Esophagus muscularis mucosa (tissue), 4 donors: ENCODE measurements around the gene TMEM158. TPM values are rescaled to one million over a fixed set of nuclear protein-coding genes. Genes with fewer than 3 reads are reported as not detected.

ENCODE experiments used
- DNase-seq: peaks from one replicate; pipeline ENCODE4 v3.0.0-alpha.2; 2017; ENCODE audit errors: extremely low spot score
- H3K27ac ChIP-seq, 4 donors: fragments of 200-600 bp; sonication (generic); replicated peaks in 1 of 4; 1 replicate in 3 of 4; 2 replicates in 1 of 4; pipeline ENCODE4 v1.5.1; 2016 to 2019; ENCODE audit warnings: mild to moderate bottlenecking in 1 of 4
- H3K27me3 ChIP-seq, 4 donors: fragments of 200-600 bp; sonication (generic); one replicate each; pipeline versions ENCODE4 v1.5.1 to v1.6.0; 2016 to 2019
- H3K36me3 ChIP-seq, 4 donors: fragments of 200-600 bp; sonication (generic); one replicate each; pipeline ENCODE4 v1.5.1; 2016 to 2019
- H3K4me1 ChIP-seq, 4 donors: fragments of 200-600 bp; sonication (generic); one replicate each; pipeline ENCODE4 v1.5.1; 2016 to 2019
- H3K4me3 ChIP-seq, 4 donors: fragments of 200-600 bp; sonication (generic); 1 replicate in 2 of 4; 2 replicates in 2 of 4; pipeline ENCODE4 v1.5.1; 2016 to 2019; ENCODE audit warnings: mild to moderate bottlenecking in 4 of 4, moderate library complexity in 1 of 4
- H3K9me3 ChIP-seq, 4 donors: fragments of 200-600 bp; sonication (generic); 1 replicate in 3 of 4; 2 replicates in 1 of 4; pipeline ENCODE4 v1.5.1; 2016 to 2019
- EP300 ChIP-seq: sonication (generic); formaldehyde crosslinking; IDR thresholded peaks from one replicate; pipeline ENCODE4 v1.6.1; 2017; ENCODE audit warnings: antibody characterized with exemption
- POLR2A ChIP-seq: fragments of 450-650 bp; IDR thresholded peaks from one replicate; pipeline ENCODE4 v1.6.1; 2017; ENCODE audit warnings: antibody characterized with exemption, moderate library complexity, mild to moderate bottlenecking, low read depth
- POLR2AphosphoS5 ChIP-seq, 2 donors: sonication (generic); formaldehyde crosslinking; IDR thresholded peaks; one replicate each; pipeline ENCODE4 v1.6.1; 2017; ENCODE audit warnings: antibody characterized with exemption in 2 of 2
- WGBS: methylation state at CpG from one replicate; pipeline ENCODE4 v1.1.5; 2018; 5-methylcytosine and 5-hydroxymethylcytosine counted together
- intact Hi-C: fragments of 100-400 bp; cut with DNase I; formaldehyde crosslinking; loops from one replicate; pipeline ENCODE4 v1.15.1; 2023
- total RNA-seq, 4 donors: library from RNA; depleted of rRNA; stranded (reverse); fragments of >200 nt; gene quantifications; one replicate each; pipeline versions ENCODE4 v1.1.0 to v1.2.1, GENCODE V29; 2016
- TF ChIP-seq, protein P1 (sequence below), 3 experiments: fragments of 200-600 bp in 2 of 3; fragments of 450-650 bp in 1 of 3; sonication (generic) in 2 of 3; IDR thresholded peaks; one replicate each; pipeline ENCODE4 v1.5.1; 2017 to 2019; ENCODE audit warnings: antibody characterized with exemption in 3 of 3, mild to moderate bottlenecking in 2 of 3, moderate library complexity in 1 of 3

The TMEM158 gene
- total RNA-seq, 4 donors from 2014 or later: 1.2 to 6.4 (median 2.3) TPM

DNA sequence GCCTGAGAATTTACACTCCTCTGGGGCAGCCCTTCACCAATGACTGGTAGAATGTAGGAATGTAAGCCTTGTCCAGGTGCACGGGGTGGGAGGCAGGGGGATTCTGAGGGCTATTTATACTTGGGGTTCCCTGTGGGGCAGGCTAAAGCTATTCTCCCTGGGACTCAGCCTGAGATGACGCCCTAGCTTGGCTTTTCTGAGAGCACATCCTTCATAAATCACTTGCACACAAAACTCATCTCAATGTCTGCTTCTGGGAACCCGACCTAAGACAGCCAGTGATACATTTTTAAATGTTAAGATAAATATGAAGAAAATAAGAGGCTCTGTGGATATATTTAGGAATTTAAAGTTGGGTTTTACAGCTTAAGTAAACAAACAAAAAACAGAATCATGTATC, 16.6 kb downstream of the TMEM158 start:
- 57% methylated on average over 3 of the region's 3 CpGs for WGBS
- Histone ChIP-seq H3K27ac (peak overlapping the region in 1 of 4 donors; percentile 54), H3K9me3 (no peaks in the 10 kb centered on the region), H3K4me1 (peaks cover 0 to 34% (median 31%) of the 10 kb centered on the region in 4 donors), H3K27me3 (no peaks in the 10 kb centered on the region), H3K36me3 (no peaks in the 10 kb centered on the region), H3K4me3 (no peak overlapping the region)
- no peak for DNase-seq
- TF ChIP-seq POLR2AphosphoS5 (IDR thresholded peaks at IDR 0.05): no peak
- TF ChIP-seq POLR2A: no peak
- TF ChIP-seq, protein P1, sequence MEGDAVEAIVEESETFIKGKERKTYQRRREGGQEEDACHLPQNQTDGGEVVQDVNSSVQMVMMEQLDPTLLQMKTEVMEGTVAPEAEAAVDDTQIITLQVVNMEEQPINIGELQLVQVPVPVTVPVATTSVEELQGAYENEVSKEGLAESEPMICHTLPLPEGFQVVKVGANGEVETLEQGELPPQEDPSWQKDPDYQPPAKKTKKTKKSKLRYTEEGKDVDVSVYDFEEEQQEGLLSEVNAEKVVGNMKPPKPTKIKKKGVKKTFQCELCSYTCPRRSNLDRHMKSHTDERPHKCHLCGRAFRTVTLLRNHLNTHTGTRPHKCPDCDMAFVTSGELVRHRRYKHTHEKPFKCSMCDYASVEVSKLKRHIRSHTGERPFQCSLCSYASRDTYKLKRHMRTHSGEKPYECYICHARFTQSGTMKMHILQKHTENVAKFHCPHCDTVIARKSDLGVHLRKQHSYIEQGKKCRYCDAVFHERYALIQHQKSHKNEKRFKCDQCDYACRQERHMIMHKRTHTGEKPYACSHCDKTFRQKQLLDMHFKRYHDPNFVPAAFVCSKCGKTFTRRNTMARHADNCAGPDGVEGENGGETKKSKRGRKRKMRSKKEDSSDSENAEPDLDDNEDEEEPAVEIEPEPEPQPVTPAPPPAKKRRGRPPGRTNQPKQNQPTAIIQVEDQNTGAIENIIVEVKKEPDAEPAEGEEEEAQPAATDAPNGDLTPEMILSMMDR (IDR thresholded peaks at IDR 0.05): no peak
- TF ChIP-seq EP300: no peak
- intact Hi-C loops: no loop called here

DNA sequence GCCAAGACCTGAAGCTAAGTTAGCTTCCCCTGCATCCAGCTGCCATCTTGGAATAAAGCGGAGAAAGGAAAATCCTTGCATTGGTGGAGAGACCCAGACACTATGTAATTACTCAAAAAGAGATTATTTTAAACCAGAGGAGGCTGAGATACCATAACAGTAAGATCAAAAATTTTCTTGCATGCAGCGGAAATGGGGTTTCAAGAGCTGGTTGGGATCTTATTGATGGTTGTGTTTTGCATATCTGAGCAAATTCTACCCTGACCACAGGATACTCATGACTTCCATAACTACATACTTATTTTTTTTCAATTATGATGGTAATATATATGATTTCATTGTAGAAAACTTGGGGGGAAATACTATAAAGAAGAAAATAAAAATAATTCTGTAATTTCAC, 17.5 kb downstream of the TMEM158 start:
- Histone ChIP-seq H3K4me1 (peaks cover 0 to 34% (median 31%) of the 10 kb centered on the region in 4 donors), H3K27me3 (no peaks in the 10 kb centered on the region), H3K36me3 (no peaks in the 10 kb centered on the region), H3K27ac (no peak overlapping the region), H3K9me3 (no peaks in the 10 kb centered on the region), H3K4me3 (no peak overlapping the region)
- DNase-seq: no peak
- intact Hi-C loops: no loop called here
- 95% methylated on average over 2 of the region's 2 CpGs for WGBS
- TF ChIP-seq POLR2A (no peak), POLR2AphosphoS5 (IDR thresholded peaks at IDR 0.05) (no peak), EP300 (no peak)
- TF ChIP-seq, protein P1 (IDR thresholded peaks at IDR 0.05): no peak

DNA sequence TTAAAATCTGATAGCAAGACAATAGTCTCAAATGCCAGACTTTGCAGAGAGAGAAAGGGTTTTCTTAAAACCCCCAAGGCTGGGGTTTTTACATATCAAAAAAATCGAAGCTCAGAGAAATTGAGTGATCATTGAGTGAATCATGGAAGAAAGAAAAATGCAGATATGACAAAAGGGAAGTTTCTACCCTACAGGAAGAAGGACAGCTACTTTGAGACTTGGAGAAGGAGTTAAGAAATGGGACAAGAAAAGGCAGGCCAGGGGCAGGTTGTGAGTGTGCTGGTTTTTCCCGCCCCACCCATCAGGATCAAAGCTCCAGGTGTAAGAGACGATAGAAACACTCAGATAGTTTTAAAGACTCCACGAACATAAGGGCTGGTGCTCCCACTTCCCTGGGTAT, 18.6 kb downstream of the TMEM158 start:
- no peak for DNase-seq
- Histone ChIP-seq H3K4me3 (no peak overlapping the region), H3K27ac (no peak overlapping the region), H3K4me1 (peaks cover 0 to 34% (median 31%) of the 10 kb centered on the region in 4 donors), H3K9me3 (no peaks in the 10 kb centered on the region), H3K27me3 (no peaks in the 10 kb centered on the region), H3K36me3 (no peaks in the 10 kb centered on the region)
- intact Hi-C loops: no loop called here
- 86% methylated on average over 4 of the region's 4 CpGs for WGBS
- TF ChIP-seq, protein P1 (IDR thresholded peaks at IDR 0.05): no peak
- TF ChIP-seq POLR2AphosphoS5 (IDR thresholded peaks at IDR 0.05): no peak
- no peak for TF ChIP-seq POLR2A
- TF ChIP-seq EP300: no peak

DNA sequence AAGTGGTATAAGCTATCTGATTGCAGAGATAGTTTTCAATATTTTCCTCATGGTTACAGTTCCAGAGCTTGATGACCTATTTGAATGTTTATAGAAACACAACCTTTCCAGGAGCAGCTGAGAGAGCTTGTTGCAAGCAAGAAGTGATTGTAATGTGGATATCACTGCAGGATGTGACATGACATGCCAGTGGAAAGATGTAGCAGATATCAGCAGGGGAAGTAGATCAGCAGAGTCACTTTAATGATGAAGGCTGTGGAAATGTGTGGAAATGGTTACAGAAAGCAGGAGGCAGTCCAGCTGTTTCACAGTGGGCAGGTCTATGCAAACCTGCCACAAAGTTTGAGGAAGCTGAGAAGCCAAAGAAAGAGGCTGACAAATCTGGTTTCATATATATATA, 21.0 kb downstream of the TMEM158 start:
- no peaks in the 10 kb centered on the region for H3K27me3 ChIP-seq
- no peak overlapping the region for H3K4me3 ChIP-seq
- H3K9me3 ChIP-seq: no peaks in the 10 kb centered on the region
- intact Hi-C loops: no loop called here
- no peak for DNase-seq
- TF ChIP-seq POLR2A (no peak), EP300 (no peak), POLR2AphosphoS5 (IDR thresholded peaks at IDR 0.05) (no peak)
- TF ChIP-seq, protein P1 (IDR thresholded peaks at IDR 0.05): no peak
- H3K27ac ChIP-seq: no peak overlapping the region
- H3K4me1 ChIP-seq: peaks cover 0 to 14% (median 9%) of the 10 kb centered on the region in 4 donors
- no peaks in the 10 kb centered on the region for H3K36me3 ChIP-seq

GRCh38 chr3:45204136-45204535, 22.0 kb downstream of the TMEM158 start:
- no peak for DNase-seq
- Histone ChIP-seq H3K4me1 (peaks cover 0 to 16% (median 6%) of the 10 kb centered on the region in 4 donors), H3K27ac (no peak overlapping the region), H3K27me3 (no peaks in the 10 kb centered on the region), H3K4me3 (no peak overlapping the region), H3K9me3 (no peaks in the 10 kb centered on the region), H3K36me3 (no peaks in the 10 kb centered on the region)
- TF ChIP-seq POLR2A: no peak
- 39% methylated on average over 3 of the region's 3 CpGs for WGBS
- intact Hi-C loops: no loop called here
